Liver (tissue), 2 donors: ENCODE measurements around the gene ACTR6.

Source experiments
- CTCF ChIP-seq: fragments of 150-350 bp; IDR thresholded peaks from 2 replicates; pipeline ENCODE4 v1.5.1; 2017; ENCODE audit warnings: improper control_type of control experiment, low read depth, low read length; ENCODE audit not compliant: missing input control
- YY1 ChIP-seq: IDR thresholded peaks from 2 replicates; pipeline ENCODE4 v1.6.1; 2016; ENCODE audit warnings: antibody characterized with exemption, mild to moderate bottlenecking
- donor health status: healthy.

- TF ChIP-seq CTCF, result peak; percentile 69
- no peak for TF ChIP-seq YY1
Observed at GRCh38 chr12:100154474-100155247, 46.0 kb upstream of the ACTR6 start.
